Loucy (cell line): Measurements from ENCODE around the gene KIF17.

Experiments
- H2AFZ ChIP-seq: fragments of 200-600 bp; sonication (generic); 2 replicates; pipeline ENCODE4 v1.6.0; 2016; ENCODE audit warnings: antibody characterized with exemption, mild to moderate bottlenecking, low read length, moderate library complexity
- H3F3A ChIP-seq: fragments of 200-600 bp; 2 replicates; pipeline ENCODE4 v1.6.0; 2016; ENCODE audit warnings: antibody characterized with exemption, low read depth, mild to moderate bottlenecking
- H3K27me3 ChIP-seq: fragments of 200-600 bp; sonication (generic); 2 replicates; pipeline ENCODE4 v1.6.1; 2014; ENCODE audit warnings: low read length, mild to moderate bottlenecking; ENCODE audit not compliant: insufficient read depth, poor library complexity, severe bottlenecking
- H3K36me3 ChIP-seq: fragments of 200-600 bp; sonication (generic); 2 replicates; pipeline ENCODE4 v1.6.1; 2016; ENCODE audit warnings: low read length; ENCODE audit not compliant: insufficient read depth
- H3K4me1 ChIP-seq: fragments of 200-600 bp; sonication (generic); 2 replicates; pipeline ENCODE4 v1.5.1; 2014; ENCODE audit warnings: low read length, mild to moderate bottlenecking; ENCODE audit not compliant: insufficient read depth, poor library complexity, severe bottlenecking
- H3K4me2 ChIP-seq: fragments of 200-600 bp; sonication (generic); 2 replicates; pipeline ENCODE4 v1.6.0; 2014; ENCODE audit warnings: antibody characterized with exemption, low read length, low read depth, mild to moderate bottlenecking; ENCODE audit not compliant: poor library complexity, severe bottlenecking
- H3K4me3 ChIP-seq: fragments of 200-600 bp; sonication (generic); 2 replicates; pipeline ENCODE4 v1.5.1; 2014; ENCODE audit warnings: low read length, mild to moderate bottlenecking, mixed read lengths; ENCODE audit not compliant: poor library complexity, severe bottlenecking
- H3K79me2 ChIP-seq: fragments of 200-600 bp; sonication (generic); 2 replicates; pipeline ENCODE4 v1.6.1; 2014; ENCODE audit warnings: low read length; ENCODE audit not compliant: insufficient read depth
- H3K9ac ChIP-seq: fragments of 200-600 bp; sonication (generic); 2 replicates; pipeline ENCODE4 v1.6.0; 2014; ENCODE audit warnings: mild to moderate bottlenecking, low read depth, low read length, moderate library complexity; ENCODE audit not compliant: poor library complexity, severe bottlenecking
- H3K9me2 ChIP-seq: fragments of 200-600 bp; sonication (generic); replicated peaks from 2 replicates; pipeline ENCODE4 v1.6.1; 2016; ENCODE audit warnings: low read depth, low read length, mixed read lengths
- H3K9me3 ChIP-seq: fragments of 200-600 bp; sonication (generic); 2 replicates; pipeline ENCODE4 v1.6.1; 2014; ENCODE audit warnings: mild to moderate bottlenecking, antibody characterized with exemption, low read length, low read depth; ENCODE audit not compliant: insufficient read depth
- H4K20me1 ChIP-seq: fragments of 200-600 bp; sonication (generic); 2 replicates; pipeline ENCODE4 v1.6.0; 2014; ENCODE audit warnings: antibody characterized with exemption, low read length, mild to moderate bottlenecking; ENCODE audit not compliant: insufficient read depth, poor library complexity, severe bottlenecking
- CTCF ChIP-seq: fragments of 200-600 bp; sonication (generic); conservative IDR thresholded peaks from 2 replicates; pipeline ENCODE4 v1.5.1; 2014; ENCODE audit warnings: mild to moderate bottlenecking, antibody characterized with exemption, low read length
- EZH2phosphoT487 ChIP-seq: fragments of 200-600 bp; IDR thresholded peaks from 2 replicates; pipeline ENCODE4 v1.6.1; 2018; ENCODE audit warnings: antibody characterized with exemption, mild to moderate bottlenecking, moderate library complexity, borderline replicate concordance

The KIF17 gene

GRCh38 chr1:20616847-20617487, 100.8 kb downstream of the KIF17 start:
- no peak overlapping the region for H3K9ac ChIP-seq
- no peak overlapping the region for H3K4me2 ChIP-seq

GRCh38 chr1:20615946-20616846, 101.6 kb downstream of the KIF17 start:
- no peaks in the 10 kb centered on the region for H3K9me3 ChIP-seq
- no peaks in the 10 kb centered on the region for H3K27me3 ChIP-seq
- H3F3A ChIP-seq = no peaks in the 10 kb centered on the region
- no peaks in the 10 kb centered on the region for H3K36me3 ChIP-seq
- H2AFZ ChIP-seq = no peak overlapping the region
- H3K4me2 ChIP-seq = no peak overlapping the region
- H3K9ac ChIP-seq = no peak overlapping the region
- H3K79me2 ChIP-seq = no peaks in the 10 kb centered on the region
- no peaks in the 10 kb centered on the region for H4K20me1 ChIP-seq
- no peaks in the 10 kb centered on the region for H3K9me2 ChIP-seq
- H3K4me3 ChIP-seq = no peak overlapping the region
- no peaks in the 10 kb centered on the region for H3K4me1 ChIP-seq
- TF ChIP-seq EZH2phosphoT487 = no peak
- TF ChIP-seq CTCF = no peak

More at GRCh38 chr1:20616847-20617487, 100.8 kb downstream of the KIF17 start:
- Histone ChIP-seq H3K9me3 (no peaks in the 10 kb centered on the region), H3K4me3 (no peak overlapping the region), H3F3A (no peaks in the 10 kb centered on the region), H3K4me1 (no peaks in the 10 kb centered on the region), H3K27me3 (no peaks in the 10 kb centered on the region), H3K79me2 (no peaks in the 10 kb centered on the region), H3K36me3 (no peaks in the 10 kb centered on the region), H2AFZ (no peak overlapping the region), H4K20me1 (no peaks in the 10 kb centered on the region), H3K9me2 (no peaks in the 10 kb centered on the region)
- TF ChIP-seq EZH2phosphoT487 = no peak
- TF ChIP-seq CTCF = no peak

- Histone ChIP-seq H3K36me3 (no peaks in the 10 kb centered on the region), H3K4me2 (no peak overlapping the region), H3K9me2 (no peaks in the 10 kb centered on the region), H2AFZ (no peak overlapping the region), H3K27me3 (no peaks in the 10 kb centered on the region), H3K9ac (no peak overlapping the region), H3K4me3 (no peak overlapping the region), H3K79me2 (no peaks in the 10 kb centered on the region), H3K9me3 (no peaks in the 10 kb centered on the region), H3K4me1 (no peaks in the 10 kb centered on the region), H3F3A (no peaks in the 10 kb centered on the region), H4K20me1 (no peaks in the 10 kb centered on the region)
- TF ChIP-seq EZH2phosphoT487 (no peak), CTCF (no peak)
Observed at GRCh38 chr1:20614131-20614579, 103.7 kb downstream of the KIF17 start.
